Fibroblast of gingiva (primary cell): Measurements from ENCODE around the gene GNPDA1.
"Not testable (repeated sequence)": the region's sequence is repeated elsewhere in the genome, so short reads cannot be mapped to it uniquely, and the experiment has no call there.

Experiments used
- DNase-seq: peaks from one replicate; pipeline ENCODE4 v3.0.0-alpha.2; 2011; ENCODE audit warnings: low read depth

The GNPDA1 gene

GRCh38 chr5:142012792-142013388 is at the start of gene GNPDA1:
GNPDA1 (minus strand) TSS chr5:142013027; CDS start chr5:142012035, 992 bp downstream.
- peak; percentile 74 for DNase-seq

- peak; percentile 75 for DNase-seq
These were observed 46.6 kb upstream of the GNPDA1 start for GRCh38 chr5:142059304-142059940.

GRCh38 chr5:142057697-142058056 is 44.9 kb upstream of the GNPDA1 start:
- DNase-seq, result no peak

- DNase-seq, result no peak
These were observed 44.2 kb upstream of the GNPDA1 start for GRCh38 chr5:142056816-142057696.

- no peak for DNase-seq
These were observed 42.5 kb upstream of the GNPDA1 start for GRCh38 chr5:142055301-142055700.

- peak; percentile 90 for DNase-seq
These were observed 40.8 kb upstream of the GNPDA1 start for GRCh38 chr5:142053426-142054151.

- not testable (repeated sequence) for DNase-seq
These were observed 39.2 kb upstream of the GNPDA1 start for GRCh38 chr5:142052026-142052425.

GRCh38 chr5:142048272-142048671 is 35.4 kb upstream of the GNPDA1 start:
- no peak for DNase-seq

- no peak for DNase-seq
These were observed 33.4 kb upstream of the GNPDA1 start for GRCh38 chr5:142046191-142046590.

- not testable (repeated sequence) for DNase-seq
These were observed 28.1 kb upstream of the GNPDA1 start for GRCh38 chr5:142040881-142041280.

GRCh38 chr5:142040285-142040684 is 27.5 kb upstream of the GNPDA1 start:
- DNase-seq, result no peak

GRCh38 chr5:142038735-142039134 is 25.9 kb upstream of the GNPDA1 start:
- no peak for DNase-seq

GRCh38 chr5:142037599-142037998 is 24.8 kb upstream of the GNPDA1 start:
- DNase-seq, result not testable (repeated sequence)

- no peak for DNase-seq
These were observed 24.1 kb upstream of the GNPDA1 start for GRCh38 chr5:142036918-142037317.

- DNase-seq, result no peak
These were observed 22.2 kb upstream of the GNPDA1 start for GRCh38 chr5:142034994-142035393.

- DNase-seq, result not testable (repeated sequence)
These were observed 21.1 kb upstream of the GNPDA1 start for GRCh38 chr5:142033632-142034567.

- DNase-seq, result no peak
These were observed 20.2 kb upstream of the GNPDA1 start for GRCh38 chr5:142032747-142033631.

GRCh38 chr5:142032150-142032549 is 19.3 kb upstream of the GNPDA1 start:
- no peak for DNase-seq

- DNase-seq, result no peak
These were observed 12.8 kb upstream of the GNPDA1 start for GRCh38 chr5:142025637-142026036.

GRCh38 chr5:142024771-142025304 is 12.0 kb upstream of the GNPDA1 start:
- DNase-seq, result peak; percentile 83
